CD14-positive monocyte (primary cell): ENCODE data around the gene NIPAL3. TPM values are rescaled to one million over a fixed set of nuclear protein-coding genes. Genes with fewer than 3 reads are reported as not detected.

Experiments used
- DNase-seq, 3 donors: peaks; one replicate each; pipeline ENCODE4 v3.0.0-alpha.2; 2011 to 2022
- H2AFZ ChIP-seq: 2 replicates; pipeline ENCODE4 v1.6.0; 2012; ENCODE audit warnings: mild to moderate bottlenecking, low read depth, low read length, inconsistent platforms; ENCODE audit not compliant: insufficient read depth, poor library complexity, severe bottlenecking
- H3K27ac ChIP-seq, 2 donors: 1 replicate in 1 of 2; 2 replicates in 1 of 2; pipeline ENCODE4 v1.5.1; 2012 to 2013; ENCODE audit warnings: low read length in 2 of 2, control low read depth in 1 of 2, inconsistent platforms in 1 of 2, low read depth in 1 of 2, mild to moderate bottlenecking in 1 of 2
- H3K27me3 ChIP-seq, 2 donors: one replicate each; pipeline versions ENCODE4 v1.6.0 to v1.6.1; 2011 to 2013; ENCODE audit warnings: low read length in 2 of 2; ENCODE audit not compliant: control insufficient read depth in 2 of 2, insufficient read depth in 2 of 2
- H3K36me3 ChIP-seq, 2 donors: replicated peaks in 1 of 2; 1 replicate in 1 of 2; 2 replicates in 1 of 2; pipeline versions ENCODE4 v1.5.1 to v1.6.1; 2012 to 2013; ENCODE audit warnings: low read length in 2 of 2, control low read depth in 1 of 2, inconsistent platforms in 1 of 2, mild to moderate bottlenecking in 1 of 2; ENCODE audit not compliant: insufficient read depth in 2 of 2, control insufficient read depth in 1 of 2
- H3K4me1 ChIP-seq, 2 donors: 1 replicate in 1 of 2; 2 replicates in 1 of 2; pipeline versions ENCODE4 v1.5.1 to v1.6.1; 2012 to 2013; ENCODE audit warnings: low read length in 2 of 2, control low read depth in 1 of 2, inconsistent platforms in 1 of 2, mild to moderate bottlenecking in 1 of 2, moderate library complexity in 1 of 2; ENCODE audit not compliant: insufficient read depth in 2 of 2, control insufficient read depth in 1 of 2
- H3K4me2 ChIP-seq: replicated peaks from 2 replicates; pipeline ENCODE3; 2012; ENCODE audit warnings: low read length, moderate library complexity, mild to moderate bottlenecking; ENCODE audit not compliant: poor library complexity, severe bottlenecking; ENCODE audit errors: extremely low read depth
- H3K4me3 ChIP-seq, 3 experiments: fragments of 200-600 bp in 1 of 3; sonication (generic) in 1 of 3; replicated peaks in 1 of 3; 1 replicate in 2 of 3; 2 replicates in 1 of 3; pipeline ENCODE4 v1.5.1; 2011 to 2013; ENCODE audit warnings: low read length in 3 of 3, mild to moderate bottlenecking in 3 of 3, control low read depth in 2 of 3, low read depth in 2 of 3, inconsistent platforms in 1 of 3, moderate library complexity in 1 of 3
- H3K79me2 ChIP-seq: 2 replicates; pipeline ENCODE4 v1.6.0; 2012; ENCODE audit warnings: mild to moderate bottlenecking, control low read depth, inconsistent platforms, low read length, moderate library complexity; ENCODE audit not compliant: insufficient read depth
- H3K9ac ChIP-seq: 2 replicates; pipeline ENCODE4 v1.6.0; 2017; ENCODE audit warnings: low read length, mild to moderate bottlenecking; ENCODE audit not compliant: insufficient read depth, poor library complexity, severe bottlenecking
- H3K9me3 ChIP-seq, 2 donors: replicated peaks in 1 of 2; 1 replicate in 1 of 2; 2 replicates in 1 of 2; pipeline versions ENCODE4 v1.5.1 to v1.6.1; 2012 to 2013; ENCODE audit warnings: low read length in 2 of 2, control low read depth in 1 of 2; ENCODE audit not compliant: control insufficient read depth in 1 of 2, insufficient read depth in 1 of 2
- H4K20me1 ChIP-seq: 2 replicates; pipeline ENCODE4 v1.6.0; 2012; ENCODE audit warnings: mild to moderate bottlenecking, low read length, control low read depth, moderate library complexity; ENCODE audit not compliant: insufficient read depth
- H3K27ac Mint-ChIP-seq, 7 donors: one replicate each; pipeline ENCODE4 v1.8.0; 2020; ENCODE audit warnings: mild to moderate bottlenecking in 7 of 7, mixed read lengths in 7 of 7, moderate library complexity in 6 of 7, inconsistent platforms in 2 of 7
- H3K27me3 Mint-ChIP-seq, 3 donors: one replicate each; pipeline ENCODE4 v1.8.0; 2021 to 2022; ENCODE audit warnings: low read depth in 3 of 3, mild to moderate bottlenecking in 3 of 3, mixed read lengths in 3 of 3, moderate library complexity in 3 of 3, inconsistent platforms in 1 of 3
- H3K36me3 Mint-ChIP-seq, 2 donors: one replicate each; pipeline ENCODE4 v1.8.0; 2020; ENCODE audit warnings: mixed read lengths in 2 of 2, inconsistent platforms in 1 of 2, mild to moderate bottlenecking in 1 of 2
- H3K4me1 Mint-ChIP-seq: one replicate; pipeline ENCODE4 v1.8.0; 2020; ENCODE audit warnings: mild to moderate bottlenecking, mixed read lengths
- H3K4me3 Mint-ChIP-seq, 2 donors: one replicate each; pipeline ENCODE4 v1.8.0; 2020; ENCODE audit warnings: mild to moderate bottlenecking in 2 of 2, mixed read lengths in 2 of 2, moderate library complexity in 1 of 2
- H3K9me3 Mint-ChIP-seq, 7 donors: one replicate each; pipeline ENCODE4 v1.8.0; 2020 to 2022; ENCODE audit warnings: mixed read lengths in 7 of 7, mild to moderate bottlenecking in 6 of 7, moderate library complexity in 6 of 7, inconsistent platforms in 2 of 7
- CTCF ChIP-seq: fragments of 200-600 bp; IDR thresholded peaks from one replicate; pipeline ENCODE4 v1.8.0; 2022; ENCODE audit warnings: antibody characterized with exemption, mild to moderate bottlenecking
- WGBS: methylation state at CpG from one replicate; pipeline ENCODE4 v1.1.5; 2013; ENCODE audit warnings: missing lambda C conversion rate; ENCODE audit not compliant: insufficient coverage; 5-methylcytosine and 5-hydroxymethylcytosine counted together
- intact Hi-C, 2 donors: fragments of 100-400 bp; cut with micrococcal nuclease; formaldehyde crosslinking; loops; one replicate each; pipeline versions ENCODE4 v1.15.0 to v1.15.1; 2023
- polyA plus RNA-seq, 3 donors: library from polyadenylated mRNA; depleted of rRNA in 1 of 3; unstranded in 2 of 3; stranded (reverse) in 1 of 3; fragments of 300-500 nt in 2 of 3; fragments of >200 nt in 1 of 3; fragmentation: Illumina TruSeq in 2 of 3; gene quantifications; 1 replicate in 2 of 3; 2 replicates in 1 of 3; pipeline ENCODE4 v1.2.3, GENCODE V29; 2012 to 2021

The NIPAL3 gene
- polyA plus RNA-seq, 3 donors: 5.9 to 9.6 (median 6.6) TPM

DNA sequence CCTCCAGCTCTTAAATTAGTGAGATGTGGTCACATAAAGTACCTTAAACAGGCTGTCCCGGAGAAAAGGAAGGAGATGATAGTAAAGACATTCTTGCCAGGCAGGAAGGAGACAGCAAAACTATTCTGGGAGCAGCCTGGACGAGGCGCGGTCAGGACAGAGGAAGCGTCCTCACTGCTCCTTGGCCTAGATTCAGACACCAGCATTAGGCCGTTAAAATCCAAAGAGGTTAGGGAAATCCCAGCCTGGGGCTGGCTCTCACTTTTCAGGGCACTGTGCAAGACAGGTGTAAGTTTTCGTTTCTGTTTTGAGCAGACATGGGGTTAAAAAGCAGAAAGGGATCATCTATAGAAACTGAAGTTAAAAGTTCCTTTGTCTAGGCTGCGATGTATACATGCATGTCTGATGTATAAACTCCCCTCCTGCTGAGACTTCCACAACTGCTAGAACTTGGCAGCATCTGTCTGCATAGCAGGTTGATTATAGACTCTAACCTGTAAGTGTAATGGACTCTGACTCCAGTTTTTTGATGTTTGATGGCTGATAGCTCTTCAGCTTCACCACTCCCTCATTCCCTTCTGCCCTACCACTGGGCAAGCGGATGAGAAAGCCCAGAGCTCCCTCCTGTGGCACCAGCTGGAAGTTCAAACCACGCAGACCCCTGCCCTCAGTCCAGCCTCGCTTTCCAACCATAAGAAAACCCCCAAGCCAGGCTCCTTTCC, 23.6 kb upstream of the NIPAL3 start:
- peak; percentile 26 to 55 (median 45) for DNase-seq
- no peaks in the 10 kb centered on the region for H3K27me3 ChIP-seq
- H3K27ac Mint-ChIP-seq: peak overlapping the region in 3 of 7 donors; percentile 35 to 81 (median 75)
- H2AFZ ChIP-seq: peak overlapping the region; percentile 19
- H4K20me1 ChIP-seq: no peaks in the 10 kb centered on the region
- no peak overlapping the region for H3K9ac ChIP-seq
- intact Hi-C loops: loop anchor here (1.0 to 10.0 kb wide), 6 partner anchors 65 to 320 kb away; no protein-coding TSS in a partner anchor
- peaks cover 0 to 2% (median 0%) of the 10 kb centered on the region in 3 donors for H3K27me3 Mint-ChIP-seq
- no peaks in the 10 kb centered on the region for H3K9me3 Mint-ChIP-seq
- H3K4me3 Mint-ChIP-seq: peak overlapping the region; percentile 41 to 74
- peaks cover 12% of the 10 kb centered on the region for H3K4me1 Mint-ChIP-seq
- H3K36me3 Mint-ChIP-seq: peaks cover 0 to 1% of the 10 kb centered on the region in 2 donors
- TF ChIP-seq CTCF: peak; percentile 75
- H3K4me1 ChIP-seq: no peaks in the 10 kb centered on the region
- 71% methylated on average over 8 of the region's 11 CpGs for WGBS
- H3K4me3 ChIP-seq: peak overlapping the region in 1 of 3 experiments; percentile 23
- H3K36me3 ChIP-seq: no peaks in the 10 kb centered on the region
- no peak overlapping the region for H3K4me2 ChIP-seq
- no peak overlapping the region for H3K27ac ChIP-seq
- no peaks in the 10 kb centered on the region for H3K79me2 ChIP-seq
- no peaks in the 10 kb centered on the region for H3K9me3 ChIP-seq

DNA sequence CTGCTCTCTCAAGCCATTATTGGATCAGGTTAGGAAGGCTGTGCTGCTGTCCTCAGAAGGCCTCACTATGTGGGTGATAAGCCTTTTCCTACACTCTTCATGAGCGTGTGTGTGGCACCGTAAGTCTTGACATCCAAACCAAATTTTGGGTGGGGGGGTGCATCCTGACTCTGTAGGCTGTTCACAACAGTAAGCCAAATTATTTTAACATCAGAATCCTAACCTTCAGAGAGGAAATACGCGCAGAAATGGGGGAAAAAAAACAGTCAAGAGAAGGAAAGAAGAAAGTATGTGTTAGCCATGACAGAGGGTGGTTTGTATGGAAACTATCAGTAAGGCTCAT, 23.0 kb upstream of the NIPAL3 start:
- Histone ChIP-seq H3K27me3 (no peaks in the 10 kb centered on the region), H3K27ac (no peak overlapping the region), H3K4me1 (no peaks in the 10 kb centered on the region), H3K9me3 (no peaks in the 10 kb centered on the region), H3K4me3 (no peak overlapping the region), H3K4me2 (no peak overlapping the region), H2AFZ (peak overlapping the region; percentile 19), H3K9ac (no peak overlapping the region), H3K79me2 (no peaks in the 10 kb centered on the region), H3K36me3 (no peaks in the 10 kb centered on the region), H4K20me1 (no peaks in the 10 kb centered on the region)
- no peak for DNase-seq
- Mint-ChIP-seq H3K9me3 (no peaks in the 10 kb centered on the region), H3K27me3 (peaks cover 0 to 2% (median 0%) of the 10 kb centered on the region in 3 donors), H3K4me3 (no peak overlapping the region), H3K36me3 (no peaks in the 10 kb centered on the region), H3K27ac (peak overlapping the region in 2 of 7 donors; percentile 7 to 23), H3K4me1 (peaks cover 12% of the 10 kb centered on the region)
- TF ChIP-seq CTCF: peak; percentile 34
- intact Hi-C loops: loop anchor here (5.0 to 10.0 kb wide), 3 partner anchors 65 to 320 kb away; no protein-coding TSS in a partner anchor
- no CpG with 5 or more reads among the region's 4 CpGs for WGBS
